ENCODE data around the gene POLE.

Gene POLE, protein sequence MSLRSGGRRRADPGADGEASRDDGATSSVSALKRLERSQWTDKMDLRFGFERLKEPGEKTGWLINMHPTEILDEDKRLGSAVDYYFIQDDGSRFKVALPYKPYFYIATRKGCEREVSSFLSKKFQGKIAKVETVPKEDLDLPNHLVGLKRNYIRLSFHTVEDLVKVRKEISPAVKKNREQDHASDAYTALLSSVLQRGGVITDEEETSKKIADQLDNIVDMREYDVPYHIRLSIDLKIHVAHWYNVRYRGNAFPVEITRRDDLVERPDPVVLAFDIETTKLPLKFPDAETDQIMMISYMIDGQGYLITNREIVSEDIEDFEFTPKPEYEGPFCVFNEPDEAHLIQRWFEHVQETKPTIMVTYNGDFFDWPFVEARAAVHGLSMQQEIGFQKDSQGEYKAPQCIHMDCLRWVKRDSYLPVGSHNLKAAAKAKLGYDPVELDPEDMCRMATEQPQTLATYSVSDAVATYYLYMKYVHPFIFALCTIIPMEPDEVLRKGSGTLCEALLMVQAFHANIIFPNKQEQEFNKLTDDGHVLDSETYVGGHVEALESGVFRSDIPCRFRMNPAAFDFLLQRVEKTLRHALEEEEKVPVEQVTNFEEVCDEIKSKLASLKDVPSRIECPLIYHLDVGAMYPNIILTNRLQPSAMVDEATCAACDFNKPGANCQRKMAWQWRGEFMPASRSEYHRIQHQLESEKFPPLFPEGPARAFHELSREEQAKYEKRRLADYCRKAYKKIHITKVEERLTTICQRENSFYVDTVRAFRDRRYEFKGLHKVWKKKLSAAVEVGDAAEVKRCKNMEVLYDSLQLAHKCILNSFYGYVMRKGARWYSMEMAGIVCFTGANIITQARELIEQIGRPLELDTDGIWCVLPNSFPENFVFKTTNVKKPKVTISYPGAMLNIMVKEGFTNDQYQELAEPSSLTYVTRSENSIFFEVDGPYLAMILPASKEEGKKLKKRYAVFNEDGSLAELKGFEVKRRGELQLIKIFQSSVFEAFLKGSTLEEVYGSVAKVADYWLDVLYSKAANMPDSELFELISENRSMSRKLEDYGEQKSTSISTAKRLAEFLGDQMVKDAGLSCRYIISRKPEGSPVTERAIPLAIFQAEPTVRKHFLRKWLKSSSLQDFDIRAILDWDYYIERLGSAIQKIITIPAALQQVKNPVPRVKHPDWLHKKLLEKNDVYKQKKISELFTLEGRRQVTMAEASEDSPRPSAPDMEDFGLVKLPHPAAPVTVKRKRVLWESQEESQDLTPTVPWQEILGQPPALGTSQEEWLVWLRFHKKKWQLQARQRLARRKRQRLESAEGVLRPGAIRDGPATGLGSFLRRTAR (N-terminal part only)

DNA sequence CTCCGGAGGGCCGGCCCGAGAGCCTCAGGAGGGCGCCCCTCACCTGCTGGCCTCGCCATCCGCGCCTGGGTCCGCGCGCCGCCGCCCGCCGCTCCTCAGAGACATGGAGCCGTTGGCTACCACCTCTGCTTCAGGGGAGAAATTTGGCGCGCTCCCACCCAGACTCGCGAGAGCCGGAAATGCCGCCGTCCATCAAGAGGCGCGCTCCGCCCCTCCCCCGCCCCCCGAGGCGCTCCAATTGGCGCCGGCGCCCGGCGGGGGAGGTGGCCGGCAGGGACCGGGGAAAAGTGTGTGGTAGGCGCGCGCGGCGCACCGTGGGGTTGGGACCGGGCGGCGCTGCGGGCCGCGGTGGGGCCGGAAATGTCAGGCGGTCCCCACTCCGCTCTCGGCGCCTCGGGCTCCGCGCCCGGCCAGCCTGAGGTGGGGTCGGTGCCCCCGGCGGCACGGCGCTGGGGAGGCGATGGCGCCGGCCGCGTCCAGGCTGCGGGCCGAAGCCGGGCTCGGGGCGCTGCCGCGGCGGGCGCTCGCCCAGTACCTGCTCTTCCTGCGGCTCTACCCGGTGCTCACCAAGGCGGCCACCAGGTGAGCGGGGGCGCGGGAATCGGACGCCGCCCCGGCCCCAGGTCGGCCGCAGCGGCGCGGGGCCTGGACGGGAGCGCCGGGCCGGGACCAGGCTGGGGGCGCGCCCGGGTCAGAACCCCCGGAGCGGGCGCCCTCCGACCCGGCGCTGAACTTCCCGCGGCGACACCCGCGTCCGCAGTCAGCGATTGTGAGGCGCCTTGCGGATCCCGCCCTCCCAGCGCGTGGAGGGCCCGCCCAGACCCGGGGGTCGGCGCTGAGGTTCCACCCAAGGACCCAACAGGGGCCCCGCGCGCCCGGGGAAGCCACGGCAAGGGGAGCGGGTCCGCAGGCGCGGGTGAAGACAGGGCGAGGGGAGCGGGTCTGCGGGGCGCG, at the start of gene POLE, which contains the start of gene PXMP2:
Gene POLE (minus strand): TSS at position 132 of the 954 bp plus-strand sequence. CDS start 27 bp downstream, at position 105.
Gene PXMP2 (plus strand): TSS at position 377 of the 954 bp plus-strand sequence. CDS start 84 bp downstream, at position 461.
- DNase-seq = peak in 1 of 2 experiments; percentile 44

DNA sequence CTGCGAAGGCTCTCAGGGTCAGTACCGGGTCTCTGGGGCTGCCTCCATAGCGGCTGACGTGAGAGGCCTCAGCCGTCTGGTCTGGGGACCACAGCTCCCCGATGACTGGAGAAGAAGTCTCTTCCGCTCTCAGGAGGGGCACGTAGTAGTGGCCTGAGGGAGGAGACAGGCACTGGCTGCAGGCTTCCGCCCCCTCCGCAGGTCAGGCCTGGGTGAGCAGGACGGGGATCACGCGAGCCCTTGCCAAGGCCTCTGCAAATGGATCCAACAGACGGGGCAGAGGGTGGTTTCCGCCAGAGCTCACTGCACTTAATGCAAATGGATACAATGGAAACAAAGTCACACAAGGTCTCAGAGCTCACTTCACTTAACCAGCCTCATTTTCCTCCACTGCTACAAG, 49.8 kb upstream of the POLE start:
- no peak for DNase-seq

DNA sequence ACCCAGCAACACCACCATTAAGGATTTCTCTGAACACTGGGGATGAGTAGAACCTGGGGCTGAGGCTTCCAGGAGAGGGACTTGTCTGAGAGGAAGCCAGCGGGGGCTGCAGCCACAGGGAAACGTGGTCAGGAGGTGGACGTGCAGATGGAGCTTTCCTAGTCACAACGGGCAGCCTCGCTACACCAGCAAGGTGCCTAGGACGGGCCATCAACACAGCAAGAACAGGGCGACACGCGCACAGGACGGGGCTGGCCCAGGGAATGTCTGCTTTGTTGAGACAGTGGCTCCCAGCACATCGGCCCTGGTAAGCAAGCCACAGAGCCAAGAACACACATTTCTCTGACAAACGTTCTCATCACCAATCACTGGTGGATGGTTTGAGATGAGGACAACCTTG, 49.2 kb upstream of the POLE start:
- DNase-seq = no peak

DNA sequence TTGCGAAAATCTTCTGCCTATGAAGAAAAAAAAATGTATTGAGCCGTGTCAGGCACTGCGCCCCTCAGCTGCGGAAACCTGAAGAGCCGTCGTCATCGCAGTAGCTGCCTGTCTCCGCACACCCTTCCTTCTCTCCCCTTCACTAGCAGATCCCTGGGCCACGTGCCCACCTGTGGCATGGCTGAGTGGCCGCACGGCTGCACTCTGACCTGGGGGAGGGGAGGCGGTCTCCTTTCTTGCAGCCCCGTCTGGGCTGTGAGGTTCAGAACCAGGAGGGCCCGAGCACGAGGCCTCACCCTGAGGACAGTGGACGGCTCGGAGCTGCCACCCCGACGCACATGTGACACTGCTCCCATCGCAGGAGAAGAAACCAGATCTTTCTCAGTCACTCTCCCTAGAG, 48.4 kb upstream of the POLE start:
- no peak for DNase-seq

DNA sequence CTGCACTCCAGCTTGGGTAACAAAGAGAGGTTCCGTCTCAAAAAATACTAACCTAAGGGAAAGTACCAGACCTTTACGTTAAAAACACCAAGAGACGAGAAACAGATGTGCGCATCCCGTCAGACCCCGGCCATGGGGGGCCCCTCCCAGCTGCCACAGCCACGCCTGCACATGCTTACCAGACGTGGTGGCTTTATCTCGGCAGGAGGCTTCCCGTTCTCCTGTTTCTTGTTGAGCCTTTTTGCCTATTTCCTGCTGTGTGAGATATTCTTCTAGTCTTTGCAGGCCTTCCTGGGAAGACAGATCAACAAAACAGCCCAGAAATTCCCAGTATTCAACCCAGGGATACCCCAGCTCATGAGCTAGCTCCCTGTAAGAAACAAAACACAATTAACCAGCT, 47.1 kb upstream of the POLE start:
- DNase-seq = no peak

DNA sequence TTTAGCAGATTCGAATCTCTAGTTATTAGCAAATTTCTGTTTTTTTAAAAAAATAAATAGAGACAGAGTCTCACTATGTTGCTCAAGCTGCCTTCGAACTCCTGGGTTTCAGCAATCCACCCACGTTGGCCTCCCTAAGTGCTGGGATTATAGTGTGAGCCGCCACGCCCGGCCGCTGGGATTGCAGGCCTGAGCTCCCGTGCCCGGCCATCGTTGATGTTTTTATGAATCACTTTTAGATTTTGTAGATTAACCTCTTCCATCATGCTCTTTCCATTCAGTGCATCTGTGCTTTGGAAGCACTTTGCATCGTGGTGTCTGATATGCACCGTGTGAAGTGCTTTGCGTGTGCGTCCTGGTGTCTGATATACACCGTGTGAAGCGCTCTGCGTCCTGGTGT, 44.4 kb upstream of the POLE start:
- no peak for DNase-seq

DNA sequence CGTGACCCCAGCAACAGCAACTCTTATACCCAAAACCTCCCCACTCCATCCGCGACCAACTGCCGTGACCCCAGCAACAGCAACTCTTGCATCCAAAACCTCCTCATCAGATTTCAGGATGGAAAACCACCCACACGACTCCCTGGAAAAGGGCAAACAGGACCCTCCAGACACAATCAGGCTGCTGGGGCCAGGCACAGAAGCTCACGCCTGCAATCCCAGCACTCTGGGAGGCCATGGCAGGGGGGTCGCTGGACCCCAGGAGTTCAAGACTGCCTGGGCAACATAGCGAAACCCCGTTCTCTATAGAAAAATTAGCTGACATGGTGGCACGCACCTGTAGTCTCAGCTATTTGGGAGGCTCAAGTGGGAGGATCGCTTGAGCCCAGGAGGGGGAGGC, 43.2 kb upstream of the POLE start:
- DNase-seq = no peak

DNA sequence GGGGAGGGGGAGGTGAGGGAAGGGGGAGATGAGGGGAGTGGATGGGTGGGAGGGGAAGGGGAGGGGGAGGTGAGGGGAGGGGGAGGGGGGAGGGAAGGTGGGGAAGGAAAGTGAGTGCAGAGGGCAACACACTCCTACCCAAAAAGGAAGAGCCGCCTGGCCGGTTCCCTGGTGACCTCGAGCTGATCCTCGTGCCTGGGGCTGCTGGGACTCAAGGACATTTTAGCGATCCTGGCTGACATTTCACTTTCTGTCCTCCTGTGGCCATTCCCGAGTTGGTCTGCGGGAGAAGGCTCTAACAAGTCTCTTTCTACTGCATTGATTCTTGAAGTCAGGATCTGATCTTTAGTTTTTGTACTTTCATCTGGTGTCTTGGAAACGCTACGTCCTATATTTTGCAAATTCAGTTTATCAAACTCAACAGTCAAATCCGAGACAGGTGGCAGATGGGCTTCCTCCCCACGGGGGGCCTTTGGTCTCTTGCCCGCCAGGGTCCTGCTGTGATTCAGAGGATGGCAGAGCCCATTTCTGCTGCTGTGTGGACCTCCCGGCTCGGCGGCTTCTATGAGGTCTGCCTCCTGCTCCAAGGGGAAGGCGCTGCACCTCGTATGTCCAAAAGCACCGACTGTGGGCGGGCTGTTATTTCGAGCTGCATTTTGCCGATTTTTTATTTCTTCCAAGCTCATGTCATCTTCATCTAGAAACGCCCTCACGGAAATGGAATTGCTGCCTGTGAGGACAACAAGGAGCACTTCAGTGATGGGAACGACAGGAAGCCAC, 42.6 kb upstream of the POLE start:
- no peak for DNase-seq

DNA sequence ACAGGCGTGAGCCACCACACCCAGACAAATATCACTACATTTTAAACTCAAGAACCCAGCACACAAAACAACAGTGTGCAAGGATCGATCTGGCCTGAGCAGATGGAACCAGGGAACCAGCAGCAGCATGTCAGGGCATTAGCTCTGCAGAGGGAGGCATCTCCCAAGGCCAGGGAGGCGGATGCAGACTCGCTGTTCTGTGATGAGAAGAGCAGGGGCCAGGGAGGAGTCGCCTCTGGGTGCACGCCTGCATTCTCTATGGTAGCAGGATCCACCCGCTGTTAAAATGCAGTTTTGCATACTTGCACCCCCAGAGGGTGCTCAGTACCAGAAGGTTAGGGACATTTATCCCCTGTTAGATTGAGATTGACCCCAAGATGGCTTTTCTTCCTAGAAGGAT, 41.4 kb upstream of the POLE start:
- no peak for DNase-seq

DNA sequence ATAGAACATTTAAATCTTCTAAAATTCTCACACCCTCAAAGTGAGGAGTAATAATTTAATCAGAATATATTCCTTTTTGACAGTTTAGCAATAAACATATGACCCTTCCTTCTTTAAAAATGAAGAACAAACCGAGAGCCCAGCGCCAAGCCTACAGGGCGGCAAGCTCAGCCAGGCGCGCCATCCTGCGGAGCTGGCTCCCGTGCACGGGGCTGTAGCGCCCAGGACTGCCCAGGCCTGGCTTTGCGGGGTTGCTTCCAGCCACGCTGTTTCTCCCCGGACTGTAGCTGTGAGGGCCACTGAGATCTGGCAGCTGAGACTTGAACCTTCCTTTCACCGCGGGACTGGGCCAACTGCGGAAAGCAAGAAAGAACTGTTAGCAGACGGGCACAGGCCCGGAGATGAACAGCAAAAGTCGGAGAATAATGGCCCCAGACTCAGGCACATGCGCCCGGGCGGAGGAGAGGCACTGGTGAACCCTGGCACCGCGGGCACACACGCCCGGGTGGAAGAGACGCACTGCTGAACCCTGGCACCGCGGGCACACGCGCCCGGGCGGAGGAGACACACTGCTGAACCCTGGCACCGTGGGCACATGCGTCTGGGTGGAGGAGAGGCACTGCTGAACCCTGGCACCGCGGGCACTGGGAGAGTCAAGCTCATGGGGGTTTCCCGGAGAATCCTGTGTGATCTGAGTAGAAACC, 40.1 kb upstream of the POLE start:
- DNase-seq = no peak

DNA sequence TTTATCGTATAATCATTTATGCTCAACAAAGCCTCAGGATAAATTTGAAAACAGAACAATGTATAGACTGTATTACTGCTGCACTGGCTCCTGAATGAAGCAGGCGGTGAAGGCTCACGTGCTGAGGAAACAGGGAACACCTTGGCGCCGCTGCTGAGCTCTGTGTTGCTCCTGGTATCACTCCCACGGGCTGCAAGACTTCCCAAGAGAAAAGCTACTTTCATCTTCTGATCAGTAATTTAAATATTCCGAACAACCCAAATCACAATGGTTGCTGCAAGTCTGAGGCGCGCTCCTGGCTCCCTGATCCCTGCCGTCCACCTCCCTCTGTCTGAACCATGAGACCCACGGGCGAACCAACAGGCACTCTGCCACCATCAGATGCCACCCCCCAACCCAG, 39.2 kb upstream of the POLE start:
- DNase-seq = no peak

DNA sequence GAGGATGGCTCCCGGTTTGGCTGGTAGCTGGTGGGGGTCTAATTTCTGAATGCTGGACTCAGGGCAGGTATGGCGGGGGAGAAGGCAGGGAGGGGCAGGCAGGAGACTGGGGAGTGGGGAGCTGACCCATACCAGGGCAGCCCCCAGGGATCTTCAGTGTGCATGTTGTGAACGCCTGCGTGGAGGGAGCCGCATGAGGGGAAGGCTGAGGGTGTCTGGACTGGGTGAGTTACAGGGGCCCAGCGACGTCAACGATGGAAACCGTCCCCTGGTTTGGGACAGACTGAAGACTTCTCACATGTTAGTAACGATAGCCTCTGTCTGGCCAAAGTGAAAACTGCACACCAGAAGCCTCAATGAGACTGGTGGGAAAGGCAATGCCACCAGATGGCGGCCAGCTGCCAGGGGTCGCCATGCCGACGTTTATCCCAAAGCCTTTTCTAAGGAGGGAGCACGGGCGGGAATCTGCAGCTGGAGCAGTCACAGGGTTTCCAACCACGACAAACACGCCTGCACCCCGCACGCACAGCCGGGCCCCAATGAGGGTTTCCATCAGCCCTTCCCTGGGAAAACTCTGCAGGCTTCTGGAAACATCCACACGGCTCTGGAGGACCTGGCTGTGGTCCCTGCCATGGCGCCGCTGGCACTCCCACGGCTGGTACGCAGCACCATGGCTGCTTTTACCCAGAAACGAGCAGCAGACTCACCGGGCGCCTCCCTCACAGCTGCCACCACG, 37.5 kb upstream of the POLE start:
- DNase-seq = no peak

DNA sequence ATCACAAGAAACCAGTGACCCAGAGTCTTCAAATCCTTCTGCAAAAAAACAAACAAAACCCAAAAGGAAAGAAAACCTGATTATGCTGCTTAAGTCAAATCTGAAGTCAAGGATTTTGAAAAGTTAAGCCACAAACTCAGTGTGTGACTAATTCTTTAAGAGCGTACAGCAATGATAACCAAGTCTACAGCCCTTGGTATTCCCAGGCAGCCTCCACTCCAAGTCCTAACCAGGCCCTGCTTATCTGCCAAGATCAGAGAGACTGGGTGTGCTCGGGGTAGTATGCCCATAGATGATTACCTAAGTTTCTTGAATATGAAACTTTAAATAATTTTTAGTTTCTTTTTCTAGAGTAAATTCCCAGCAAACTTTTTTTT, 36.6 kb upstream of the POLE start:
- DNase-seq = no peak

DNA sequence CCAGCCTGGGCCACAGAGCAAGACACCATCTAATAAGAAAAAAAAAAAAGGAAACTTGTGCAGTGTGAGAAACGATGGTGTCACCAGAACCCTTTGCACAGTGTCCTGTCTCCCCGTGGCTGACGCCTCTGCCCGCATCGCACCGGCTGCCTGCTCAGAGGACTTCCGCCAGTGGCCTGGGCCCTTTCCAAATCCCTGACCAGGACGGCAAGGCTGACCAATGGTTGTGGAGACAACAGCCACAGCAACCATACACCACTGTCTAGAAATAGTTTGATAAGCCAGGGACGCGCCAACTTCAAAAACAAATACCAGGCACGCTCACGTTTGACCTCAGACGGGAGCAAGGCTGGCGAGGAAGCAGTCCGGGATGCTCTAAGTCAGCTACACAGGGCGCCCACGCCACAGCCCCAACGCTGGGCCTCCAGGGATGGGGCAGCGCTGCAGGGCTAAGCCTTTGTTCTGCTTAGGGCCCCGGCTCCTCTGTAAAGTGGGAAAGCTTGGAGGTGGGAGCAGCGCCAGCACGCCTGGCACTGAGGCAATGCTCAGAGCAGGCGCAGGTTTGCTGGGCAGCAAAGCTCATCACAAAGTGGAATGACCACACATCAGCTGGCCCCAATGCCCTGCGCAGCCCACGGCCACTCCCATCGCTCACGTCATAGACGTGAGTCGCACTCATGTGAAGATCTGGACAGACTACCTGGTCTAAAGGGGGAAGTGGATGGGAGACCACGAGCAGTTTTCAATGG, 36.0 kb upstream of the POLE start:
- no peak for DNase-seq

DNA sequence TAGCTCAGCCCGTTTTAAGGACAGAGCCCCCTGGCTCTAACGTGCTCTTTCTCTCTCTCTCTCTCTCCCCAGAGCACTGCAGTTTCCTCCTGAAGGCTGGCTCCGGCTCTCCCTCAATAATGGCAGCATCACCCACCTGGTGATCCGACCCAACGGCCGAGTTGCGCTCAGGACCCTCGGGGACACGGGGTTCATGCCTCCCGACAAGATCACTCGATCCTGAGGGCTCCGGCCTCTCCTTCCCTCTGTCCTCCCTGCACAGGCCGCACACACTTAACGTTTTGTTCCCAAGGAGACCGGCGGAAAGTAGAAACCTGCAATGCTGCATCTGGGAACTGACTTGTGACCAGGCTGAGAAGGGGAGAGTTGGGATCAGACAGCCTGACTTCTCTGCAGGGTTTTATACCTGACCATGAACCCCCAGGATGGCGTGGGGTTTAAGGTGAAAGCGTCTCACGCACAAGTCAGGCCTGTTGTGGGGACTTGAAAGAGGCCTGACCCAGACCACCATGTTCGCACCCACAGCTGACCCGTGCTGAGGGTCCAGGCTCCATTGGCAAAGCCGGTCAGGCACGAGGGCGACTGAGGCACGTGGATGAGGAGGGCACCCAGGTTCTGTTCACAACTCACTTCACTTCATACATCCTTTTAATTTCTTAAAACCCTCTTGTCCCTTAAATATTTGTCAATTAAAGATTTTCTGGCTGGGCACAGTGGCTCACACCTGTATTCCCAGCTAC, 33.6 kb upstream of the POLE start:
- DNase-seq = no peak

DNA sequence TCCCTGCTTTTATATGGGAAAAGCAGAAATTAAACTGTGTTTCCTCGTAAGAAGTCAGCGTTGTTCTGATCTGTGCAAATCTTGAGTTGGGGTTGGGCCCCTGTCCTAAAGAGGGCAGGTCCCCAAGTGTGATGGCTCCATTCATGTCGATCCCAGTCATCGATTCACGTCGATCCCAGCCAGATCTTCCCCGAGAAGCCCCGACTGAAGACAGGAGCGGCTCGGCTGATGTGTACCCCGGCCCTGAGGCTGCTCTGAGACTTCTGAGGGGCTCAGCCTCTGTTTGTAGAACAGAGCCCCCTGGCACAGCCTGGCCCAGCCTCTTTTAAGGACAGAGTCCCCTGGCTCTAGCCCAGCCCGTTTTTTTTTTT, 32.8 kb upstream of the POLE start:
- DNase-seq = no peak

DNA sequence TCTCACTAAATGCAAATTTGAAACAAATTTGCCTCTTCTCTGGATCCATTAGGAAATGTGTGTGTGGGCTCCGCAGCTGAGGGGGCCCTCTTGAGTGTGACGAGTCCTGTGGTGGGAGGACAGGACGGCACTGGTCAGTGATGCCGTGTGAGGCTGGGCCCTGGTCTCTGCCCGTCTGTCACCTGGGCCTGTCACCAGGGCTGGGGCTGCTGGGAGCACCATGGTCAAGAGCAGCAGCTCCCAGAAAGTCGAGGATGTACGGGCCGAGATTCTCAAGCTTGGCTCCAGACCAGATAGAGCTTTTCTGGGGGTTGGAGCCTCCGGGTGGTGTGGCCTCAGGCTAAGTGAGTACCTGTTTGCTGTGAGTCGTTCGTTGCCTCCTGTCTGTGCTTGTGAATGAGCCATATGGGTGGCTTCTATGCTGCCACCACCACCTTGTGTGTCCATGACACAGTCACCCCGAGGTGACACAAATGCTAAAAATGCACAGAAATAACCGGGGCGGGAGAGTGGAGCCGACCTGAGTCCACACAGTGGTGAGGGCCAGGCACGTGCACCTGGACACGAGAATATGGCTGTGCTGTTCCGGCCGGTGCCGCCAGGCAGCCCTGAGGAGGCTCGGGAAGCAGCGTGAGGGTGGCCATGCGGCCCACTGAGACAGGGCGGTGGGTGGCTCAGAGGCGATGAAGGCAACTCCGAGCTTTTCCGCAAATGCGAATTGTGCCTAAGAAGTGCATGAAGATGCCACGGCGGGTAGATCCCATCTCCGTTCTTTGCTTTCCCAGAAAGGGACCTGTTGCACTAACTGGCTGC, 32.2 kb upstream of the POLE start:
- DNase-seq = no peak
